H7 (cell line): ENCODE data around the gene STAP2. TPM values are rescaled to one million over a fixed set of nuclear protein-coding genes. Genes with fewer than 3 reads are reported as not detected.
"Not testable (repeated sequence)": the region's sequence is repeated elsewhere in the genome, so short reads cannot be mapped to it uniquely, and the experiment has no call there.

Experiments used
- DNase-seq: peaks from one replicate; pipeline ENCODE4 v3.0.0; 2012
- H3K27me3 ChIP-seq: 2 replicates; pipeline ENCODE4 v1.6.0; 2011; ENCODE audit warnings: mild to moderate bottlenecking, low read length; ENCODE audit not compliant: control insufficient read depth, insufficient read depth
- H3K36me3 ChIP-seq: replicated peaks from 2 replicates; pipeline ENCODE4 v1.5.1; 2011; ENCODE audit warnings: low read length; ENCODE audit not compliant: control insufficient read depth, insufficient read depth
- H3K4me3 ChIP-seq: 2 replicates; pipeline ENCODE4 v1.5.1; 2011; ENCODE audit warnings: low read depth, mild to moderate bottlenecking, control low read depth, low read length, moderate library complexity; ENCODE audit not compliant: insufficient read depth
- total RNA-seq: library from RNA; depleted of rRNA; stranded (reverse); fragments of >200 nt; shearing (Covaris generic); gene quantifications from 2 replicates; pipeline ENCODE4 v1.2.3, GENCODE V29; 2014

Gene STAP2
- total RNA-seq, 1 experiment from 2014 or later: 14.2 TPM

DNA sequence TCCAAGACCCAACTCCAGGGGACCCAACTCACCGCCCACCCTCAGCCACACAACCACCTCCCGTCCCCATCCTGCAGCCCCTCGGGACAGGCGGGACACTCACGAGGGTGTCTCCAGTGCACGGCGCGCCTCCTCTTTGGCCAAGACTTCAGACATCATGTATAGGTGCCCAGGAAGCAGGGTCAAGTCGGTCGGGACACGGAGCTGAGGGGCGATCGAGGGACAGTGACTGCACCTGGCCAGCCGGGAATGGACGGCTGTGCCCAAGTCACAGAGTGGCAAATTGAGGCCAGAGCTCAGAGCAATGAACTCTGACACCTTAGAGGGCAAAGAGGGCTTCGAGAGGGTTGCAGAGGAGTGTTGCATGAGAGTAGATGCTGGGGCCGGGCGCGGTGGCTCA lies 8.8 kb downstream of the STAP2 start:
- Histone ChIP-seq H3K27me3 (no peaks in the 10 kb centered on the region; the same call in 1 of the 2 replicates), H3K4me3 (no peak overlapping the region), H3K36me3 (no peaks in the 10 kb centered on the region; the same call in 1 of the 2 replicates)
- no peak for DNase-seq

DNA sequence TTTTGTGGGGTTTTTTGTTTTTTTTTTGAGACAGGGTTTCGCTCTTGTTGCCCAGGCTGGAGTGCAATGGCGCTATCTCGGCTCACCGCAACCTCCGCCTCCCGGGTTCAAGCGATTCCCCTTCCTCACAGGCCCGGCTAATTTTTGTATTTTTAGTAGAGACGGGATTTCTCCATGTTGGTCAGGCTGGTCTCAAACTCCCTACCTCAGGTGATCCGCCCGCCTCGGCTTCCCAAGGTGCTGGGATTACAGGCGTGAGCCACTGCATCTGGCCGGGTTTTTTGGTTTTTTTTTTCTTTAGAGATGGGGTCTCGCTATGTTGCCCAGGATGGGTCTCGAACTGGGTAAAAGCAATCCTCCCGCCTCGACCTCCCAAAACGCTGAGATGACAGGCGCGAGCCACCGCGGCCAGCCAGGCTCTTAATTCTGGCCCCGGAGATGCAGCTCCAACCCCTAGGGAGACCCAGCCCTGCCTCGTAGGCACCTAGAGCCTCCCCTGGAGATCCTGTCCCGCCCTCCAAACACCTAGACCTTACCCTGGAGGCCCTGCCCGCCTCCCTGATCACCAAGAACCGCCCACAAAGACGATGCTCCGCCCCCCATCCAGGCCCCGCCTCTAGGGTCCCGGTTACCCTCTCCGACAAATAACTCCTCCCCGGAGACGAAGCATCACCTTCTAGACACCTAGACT lies 9.5 kb downstream of the STAP2 start:
- peak; percentile 93 for DNase-seq
- not testable (repeated sequence) for H3K27me3 ChIP-seq, H3K36me3 ChIP-seq
- H3K4me3 ChIP-seq: peak overlapping the region; percentile 91

- peak overlapping the region; percentile 91 for H3K4me3 ChIP-seq
- H3K36me3 ChIP-seq: no peaks in the 10 kb centered on the region; the same call in none of the 2 replicates
These were observed 10.2 kb downstream of the STAP2 start for GRCh38 chr19:4328243-4328990.

GRCh38 chr19:4327877-4328242 lies 10.8 kb downstream of the STAP2 start:
- peak overlapping the region; percentile 51 for H3K4me3 ChIP-seq
- no peak for DNase-seq
- no peaks in the 10 kb centered on the region; the same call in none of the 2 replicates for H3K36me3 ChIP-seq
- H3K27me3 ChIP-seq: no peaks in the 10 kb centered on the region; the same call in 1 of the 2 replicates

More at GRCh38 chr19:4328243-4328990, 10.2 kb downstream of the STAP2 start:
- DNase-seq: peak; percentile 99
- no peaks in the 10 kb centered on the region; the same call in 1 of the 2 replicates for H3K27me3 ChIP-seq

DNA sequence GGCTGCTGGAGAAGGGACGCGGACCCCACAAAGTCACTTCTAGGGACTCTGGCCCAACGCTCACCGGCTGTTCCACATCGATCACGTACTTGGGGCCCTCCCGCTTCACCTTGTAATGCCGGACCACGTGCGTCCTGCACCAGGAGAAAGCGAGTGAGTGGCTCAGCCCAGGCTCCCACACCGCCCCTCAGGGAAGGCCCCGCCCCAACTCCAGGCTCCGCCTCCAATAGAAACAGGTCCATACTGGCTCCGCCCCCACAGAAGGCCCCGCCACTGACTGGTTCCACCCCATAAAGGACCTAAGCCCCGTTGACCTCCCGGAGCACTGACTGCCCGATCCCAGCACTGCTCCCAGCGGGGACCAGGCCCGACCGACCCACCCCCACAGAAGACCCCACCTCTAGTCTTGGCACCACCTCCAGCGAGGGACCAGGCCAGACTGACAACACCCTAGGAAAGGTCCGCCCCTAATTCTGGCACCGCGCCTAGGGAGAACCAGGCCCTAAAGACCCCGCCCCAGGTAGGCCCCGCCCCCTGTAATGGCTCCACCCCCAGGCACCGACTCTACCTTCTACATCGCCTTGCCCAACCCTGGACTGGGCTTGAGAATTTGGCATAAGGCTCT lies 11.3 kb downstream of the STAP2 start:
- Histone ChIP-seq H3K27me3 (no peaks in the 10 kb centered on the region; the same call in 1 of the 2 replicates), H3K36me3 (no peaks in the 10 kb centered on the region; the same call in none of the 2 replicates), H3K4me3 (peak overlapping the region; percentile 51)
- peak; percentile 97 for DNase-seq

- H3K4me3 ChIP-seq: peak overlapping the region; percentile 51
These were observed 11.8 kb downstream of the STAP2 start for GRCh38 chr19:4326837-4327251.

DNA sequence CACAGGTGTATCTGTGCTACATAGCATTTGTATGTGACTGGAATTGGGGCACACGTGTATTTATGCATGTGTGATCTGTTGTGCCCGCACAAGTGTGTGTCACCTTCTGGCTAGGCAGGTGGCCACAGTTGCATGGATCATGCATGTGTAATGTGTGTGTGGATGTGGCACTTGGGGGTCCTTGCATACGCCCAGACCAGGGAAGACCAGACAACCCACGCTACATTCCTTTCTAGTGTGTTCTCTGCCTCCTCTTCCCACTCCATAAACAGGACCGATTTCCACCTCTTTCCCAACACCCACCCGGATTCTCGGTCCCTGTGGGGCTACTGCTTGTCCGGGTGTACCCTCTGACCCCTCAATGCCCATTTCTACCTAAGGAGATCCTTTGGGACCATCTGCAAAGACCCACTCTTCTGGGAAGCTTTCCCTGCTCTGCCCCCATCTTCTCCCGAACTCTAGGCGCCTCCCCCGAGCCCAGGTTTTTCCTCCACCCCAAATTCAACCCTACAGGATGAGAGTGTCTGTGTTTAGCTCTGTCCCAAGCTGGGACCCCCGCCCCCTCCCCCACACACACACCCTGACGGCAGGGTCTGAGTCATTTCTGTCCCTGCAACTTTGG lies 12.3 kb downstream of the STAP2 start:
- Histone ChIP-seq H3K4me3 (peak overlapping the region; percentile 51), H3K27me3 (no peaks in the 10 kb centered on the region; the same call in 1 of the 2 replicates), H3K36me3 (no peaks in the 10 kb centered on the region; the same call in none of the 2 replicates)
- no peak for DNase-seq

More at GRCh38 chr19:4326837-4327251, 11.8 kb downstream of the STAP2 start:
- H3K36me3 ChIP-seq: no peaks in the 10 kb centered on the region; the same call in none of the 2 replicates
- DNase-seq: peak; percentile 94
- no peaks in the 10 kb centered on the region; the same call in 1 of the 2 replicates for H3K27me3 ChIP-seq

DNA sequence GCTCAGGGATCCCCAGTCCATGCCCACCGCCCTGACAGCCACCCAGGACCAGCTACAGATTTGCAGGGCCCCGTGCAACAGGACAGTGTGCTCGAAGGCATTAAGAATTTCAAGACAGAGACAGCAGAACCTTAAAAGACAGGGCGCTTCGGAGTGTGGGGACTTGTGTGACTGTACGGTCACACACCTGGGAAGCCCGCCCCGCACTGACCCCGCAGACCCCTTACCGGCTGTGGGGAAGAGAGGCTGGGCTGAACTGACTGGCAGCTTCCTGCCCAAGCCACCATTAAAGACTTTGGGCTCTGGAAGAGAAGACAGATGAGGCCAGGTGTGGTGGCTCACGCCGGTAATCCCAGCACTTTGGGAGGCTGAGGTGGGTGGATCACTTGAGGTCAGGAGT lies 14.4 kb downstream of the STAP2 start:
- no peaks in the 10 kb centered on the region; the same call in 1 of the 2 replicates for H3K27me3 ChIP-seq
- no peak for DNase-seq

GRCh38 chr19:4323692-4324091 lies 14.9 kb downstream of the STAP2 start:
- Histone ChIP-seq H3K4me3 (no peak overlapping the region), H3K27me3 (no peaks in the 10 kb centered on the region; the same call in 1 of the 2 replicates), H3K36me3 (no peaks in the 10 kb centered on the region; the same call in none of the 2 replicates)
- DNase-seq: no peak

More for the DNA sequence above, 14.4 kb downstream of the STAP2 start:
- Histone ChIP-seq H3K4me3 (no peak overlapping the region), H3K36me3 (no peaks in the 10 kb centered on the region; the same call in none of the 2 replicates)

DNA sequence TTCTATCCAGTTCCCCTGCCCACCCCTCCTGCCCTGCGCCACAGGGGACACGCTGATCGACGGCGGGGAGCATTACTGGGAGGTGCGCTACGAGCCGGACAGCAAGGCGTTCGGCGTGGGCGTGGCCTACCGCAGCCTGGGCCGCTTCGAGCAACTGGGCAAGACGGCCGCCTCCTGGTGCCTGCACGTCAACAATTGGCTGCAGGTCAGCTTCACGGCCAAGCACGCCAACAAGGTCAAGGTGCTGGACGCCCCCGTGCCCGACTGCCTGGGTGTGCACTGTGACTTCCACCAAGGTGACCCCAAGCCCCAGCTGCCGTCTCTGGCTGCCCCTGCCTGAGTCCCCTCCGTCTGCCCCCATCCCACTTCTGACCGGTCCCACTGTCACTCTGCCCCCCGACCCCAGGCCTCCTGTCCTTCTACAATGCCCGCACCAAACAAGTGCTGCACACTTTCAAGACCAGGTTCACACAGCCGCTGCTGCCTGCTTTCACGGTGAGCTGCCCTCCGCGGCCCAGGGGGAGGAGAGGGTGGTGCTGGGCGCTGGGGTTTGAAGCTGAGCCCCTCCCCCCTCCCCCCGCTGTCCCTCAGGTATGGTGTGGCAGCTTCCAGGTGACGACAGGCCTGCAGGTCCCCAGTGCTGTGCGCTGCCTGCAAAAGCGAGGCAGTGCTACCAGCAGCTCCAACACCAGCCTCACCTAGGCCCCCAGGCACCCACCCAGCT lies 15.5 kb downstream of the STAP2 start:
- Histone ChIP-seq H3K36me3 (no peaks in the 10 kb centered on the region; the same call in none of the 2 replicates), H3K27me3 (no peaks in the 10 kb centered on the region; the same call in 1 of the 2 replicates), H3K4me3 (no peak overlapping the region)
- DNase-seq: peak; percentile 50

- no peak for DNase-seq
- H3K4me3 ChIP-seq: no peak overlapping the region
- H3K27me3 ChIP-seq: no peaks in the 10 kb centered on the region
- H3K36me3 ChIP-seq: peaks cover 4% of the 10 kb centered on the region
These were observed 18.2 kb downstream of the STAP2 start for GRCh38 chr19:4320419-4320818.

DNA sequence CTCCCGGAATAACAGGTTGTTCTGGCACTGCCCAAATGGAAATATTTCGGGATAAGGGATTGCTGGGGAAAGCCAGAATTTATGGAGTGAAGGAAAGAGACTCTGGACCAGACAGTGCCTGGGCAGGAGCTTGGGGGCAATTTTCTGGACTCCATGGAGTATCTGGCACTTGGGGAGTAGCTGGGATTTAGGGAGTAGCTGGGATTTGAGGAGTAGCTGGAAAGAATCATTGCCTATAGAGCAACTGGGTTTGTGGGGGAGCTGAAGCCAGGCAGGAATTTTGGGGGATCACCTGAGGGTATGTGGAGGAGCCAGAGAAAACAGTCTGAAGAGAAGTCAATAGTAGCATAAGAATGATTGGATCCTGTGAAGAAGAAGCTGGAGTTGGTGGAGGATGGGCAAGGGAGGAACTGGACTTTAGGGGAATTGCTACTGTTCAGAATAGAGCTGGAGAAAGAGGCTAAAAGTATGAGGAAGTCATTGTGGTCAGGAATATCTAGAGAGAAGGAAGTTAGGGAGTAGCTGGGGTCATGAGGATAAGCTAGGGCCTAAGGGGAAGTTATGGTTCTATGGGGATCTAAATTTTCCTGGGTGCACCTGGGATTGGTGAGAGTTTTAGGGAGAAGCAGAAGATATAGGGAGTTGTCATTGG lies 19.4 kb downstream of the STAP2 start:
- Histone ChIP-seq H3K36me3 (peaks cover 4% of the 10 kb centered on the region), H3K27me3 (no peaks in the 10 kb centered on the region), H3K4me3 (no peak overlapping the region)
- peak; percentile 9 for DNase-seq

GRCh38 chr19:4318460-4318859 lies 20.2 kb downstream of the STAP2 start:
- Histone ChIP-seq H3K4me3 (no peak overlapping the region), H3K27me3 (no peaks in the 10 kb centered on the region)
- peak; percentile 6 for DNase-seq

More at GRCh38 chr19:4318460-4318859, 20.2 kb downstream of the STAP2 start:
- H3K36me3 ChIP-seq: peaks cover 4% of the 10 kb centered on the region
